BLaER1 (cell line): ENCODE data around the gene ARHGEF1.
A peak's percentile ranks its signal among the peaks of the same experiment; 100 is the strongest.

ENCODE experiments used
- H3K27ac ChIP-seq: shearing (Covaris generic); formaldehyde crosslinking; 2 replicates; pipeline ENCODE4 v1.8.1; 2022
- H3K27me3 ChIP-seq: shearing (Covaris generic); formaldehyde crosslinking; 2 replicates; pipeline ENCODE4 v1.8.1; 2022
- H3K36me3 ChIP-seq: shearing (Covaris generic); formaldehyde crosslinking; 2 replicates; pipeline ENCODE4 v1.8.1; 2022
- H3K4me1 ChIP-seq: shearing (Covaris generic); formaldehyde crosslinking; 2 replicates; pipeline ENCODE4 v1.8.1; 2022
- H3K4me2 ChIP-seq: shearing (Covaris generic); formaldehyde crosslinking; 2 replicates; pipeline ENCODE4 v1.8.1; 2022
- H3K4me3 ChIP-seq: shearing (Covaris generic); formaldehyde crosslinking; 2 replicates; pipeline ENCODE4 v1.8.1; 2022
- H3K9ac ChIP-seq: shearing (Covaris generic); formaldehyde crosslinking; 2 replicates; pipeline ENCODE4 v1.8.1; 2022
- H3K9me3 ChIP-seq: shearing (Covaris generic); formaldehyde crosslinking; 2 replicates; pipeline ENCODE4 v1.8.1; 2022
- H4K20me1 ChIP-seq: shearing (Covaris generic); formaldehyde crosslinking; 2 replicates; pipeline ENCODE4 v1.8.1; 2022
- Cebpa-rat ChIP-seq: shearing (Covaris generic); IDR thresholded peaks from 2 replicates; pipeline ENCODE4 v1.8.1; 2022

ARHGEF1 gene

DNA sequence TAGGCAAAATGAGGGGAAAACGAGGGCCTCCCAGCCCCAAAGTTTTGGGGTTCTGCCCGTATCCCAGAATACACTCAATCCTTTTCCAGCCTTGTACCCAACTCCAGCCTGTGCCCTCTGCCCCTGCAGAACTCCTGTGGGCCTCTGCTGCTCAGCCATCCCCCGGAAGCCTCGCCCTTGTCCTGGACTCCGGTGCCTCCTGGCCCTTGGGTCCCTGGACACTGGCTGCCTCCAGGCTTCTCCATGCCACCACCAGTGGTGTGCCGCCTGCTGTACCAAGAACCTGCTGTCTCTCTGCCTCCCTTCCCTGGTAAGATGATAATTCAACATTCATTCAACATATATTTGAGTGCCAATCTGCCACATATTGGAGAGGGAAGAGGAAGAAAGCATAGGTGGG lies 34.3 kb upstream of the ARHGEF1 start:
- Histone ChIP-seq H4K20me1 (no peaks in the 10 kb centered on the region), H3K4me2 (no peak overlapping the region), H3K36me3 (no peaks in the 10 kb centered on the region), H3K9me3 (peaks cover 10% of the 10 kb centered on the region; the same call in 1 of the 2 replicates), H3K27ac (no peak overlapping the region), H3K4me3 (no peak overlapping the region), H3K4me1 (no peaks in the 10 kb centered on the region), H3K27me3 (no peaks in the 10 kb centered on the region), H3K9ac (no peak overlapping the region)
- TF ChIP-seq Cebpa-rat, result no peak

DNA sequence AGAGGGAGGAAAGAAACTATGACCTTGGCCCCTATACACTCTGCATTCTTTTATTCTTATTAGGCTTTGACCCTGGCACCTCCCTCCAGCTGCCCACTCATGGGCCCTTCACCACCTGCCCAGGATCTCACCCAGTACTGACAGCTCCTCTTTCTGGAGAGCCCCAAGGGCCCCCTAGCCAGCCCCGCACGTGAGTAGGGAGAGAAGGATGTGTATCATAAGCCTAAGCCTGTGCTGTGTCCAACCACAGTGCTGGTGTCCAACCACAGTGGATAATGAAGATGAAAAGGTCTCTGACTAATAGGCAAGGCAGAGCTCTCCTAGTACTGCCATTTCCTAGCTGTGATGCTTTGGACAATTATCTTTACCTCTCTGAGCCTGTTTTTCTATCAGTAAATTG lies 33.9 kb upstream of the ARHGEF1 start:
- TF ChIP-seq Cebpa-rat, result no peak
- Histone ChIP-seq H3K4me1 (no peaks in the 10 kb centered on the region), H3K27ac (no peak overlapping the region), H3K36me3 (no peaks in the 10 kb centered on the region), H3K4me3 (no peak overlapping the region), H4K20me1 (no peaks in the 10 kb centered on the region), H3K27me3 (no peaks in the 10 kb centered on the region), H3K9me3 (peaks cover 8% of the 10 kb centered on the region; the same call in 1 of the 2 replicates), H3K4me2 (no peak overlapping the region), H3K9ac (no peak overlapping the region)

DNA sequence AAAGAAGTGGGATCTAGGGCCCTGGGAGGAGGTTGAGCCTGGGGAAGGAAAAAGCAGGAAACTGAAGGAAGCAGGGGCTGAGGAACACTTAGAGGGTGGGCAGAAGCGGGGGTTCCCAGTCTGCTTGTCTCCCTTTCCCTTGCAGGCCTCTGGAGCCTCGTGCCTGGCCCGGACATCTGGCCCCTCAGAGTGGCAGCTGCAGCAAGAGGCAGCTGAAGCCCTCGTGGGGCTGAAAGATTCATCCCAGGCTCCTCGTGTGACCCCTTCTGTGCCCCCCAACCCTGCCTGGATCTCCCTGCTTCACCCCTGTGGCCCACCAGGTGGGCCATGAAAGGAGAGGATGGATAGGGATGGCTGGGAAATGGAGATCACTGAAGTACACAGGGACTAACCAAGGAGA lies 32.6 kb upstream of the ARHGEF1 start:
- Histone ChIP-seq H3K27me3 (no peaks in the 10 kb centered on the region), H4K20me1 (no peaks in the 10 kb centered on the region), H3K4me2 (no peak overlapping the region), H3K4me1 (peaks cover 9% of the 10 kb centered on the region; the same call in 1 of the 2 replicates), H3K9ac (no peak overlapping the region), H3K27ac (no peak overlapping the region), H3K4me3 (no peak overlapping the region), H3K9me3 (no peaks in the 10 kb centered on the region), H3K36me3 (no peaks in the 10 kb centered on the region)
- TF ChIP-seq Cebpa-rat, result no peak

DNA sequence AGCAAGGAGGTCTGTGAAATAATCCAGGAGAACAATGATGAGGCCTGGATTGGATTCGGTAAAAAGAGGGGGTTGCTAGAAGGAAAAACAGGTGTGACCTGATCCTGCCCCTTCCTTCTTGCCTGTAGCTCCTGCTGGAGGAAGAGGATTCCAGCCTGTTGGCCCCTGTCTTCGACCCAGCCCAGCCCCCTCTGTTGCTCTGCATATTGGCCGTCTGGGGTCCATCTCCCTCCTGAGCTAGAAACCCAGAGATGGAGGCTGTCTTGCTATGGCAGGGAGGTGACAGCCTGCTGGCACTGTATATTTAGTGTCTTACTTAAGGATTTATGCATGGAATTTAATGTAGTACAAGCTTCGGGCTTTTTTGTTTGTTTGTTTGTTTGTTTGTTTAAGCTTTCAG lies 31.5 kb upstream of the ARHGEF1 start:
- no peak overlapping the region for H3K27ac ChIP-seq
- H3K4me3 ChIP-seq, result no peak overlapping the region
- H4K20me1 ChIP-seq, result no peaks in the 10 kb centered on the region
- no peaks in the 10 kb centered on the region for H3K27me3 ChIP-seq
- H3K36me3 ChIP-seq, result no peaks in the 10 kb centered on the region
- no peak overlapping the region for H3K4me2 ChIP-seq
- no peak for TF ChIP-seq Cebpa-rat
- peaks cover 9% of the 10 kb centered on the region; the same call in 1 of the 2 replicates for H3K4me1 ChIP-seq
- no peak overlapping the region for H3K9ac ChIP-seq
- H3K9me3 ChIP-seq, result no peaks in the 10 kb centered on the region

DNA sequence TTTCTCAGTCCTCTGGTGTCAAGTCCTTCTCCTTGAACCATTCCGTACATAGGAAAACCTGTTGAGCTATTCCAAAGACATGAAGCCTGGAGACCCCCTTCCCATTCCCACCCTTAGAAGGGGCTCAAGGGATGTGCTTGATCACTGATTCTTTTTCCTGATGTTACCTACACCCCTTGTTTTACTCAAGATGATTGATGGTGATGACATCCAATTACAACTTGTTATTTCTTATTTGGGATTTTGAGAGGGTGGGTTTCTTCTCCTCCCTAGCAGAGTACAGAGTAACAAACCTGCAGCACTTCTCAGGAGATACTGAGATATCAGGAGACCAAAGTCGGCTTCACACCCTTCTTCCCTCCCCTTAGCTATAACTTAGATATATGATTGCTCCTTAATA lies 29.6 kb upstream of the ARHGEF1 start:
- H3K27ac ChIP-seq, result no peak overlapping the region
- H3K9me3 ChIP-seq, result no peaks in the 10 kb centered on the region
- TF ChIP-seq Cebpa-rat, result no peak
- H3K4me3 ChIP-seq, result no peak overlapping the region
- H3K36me3 ChIP-seq, result no peaks in the 10 kb centered on the region
- peaks cover 21% of the 10 kb centered on the region for H3K4me1 ChIP-seq
- H3K27me3 ChIP-seq, result no peaks in the 10 kb centered on the region
- no peak overlapping the region for H3K9ac ChIP-seq
- no peak overlapping the region for H3K4me2 ChIP-seq
- H4K20me1 ChIP-seq, result no peaks in the 10 kb centered on the region

DNA sequence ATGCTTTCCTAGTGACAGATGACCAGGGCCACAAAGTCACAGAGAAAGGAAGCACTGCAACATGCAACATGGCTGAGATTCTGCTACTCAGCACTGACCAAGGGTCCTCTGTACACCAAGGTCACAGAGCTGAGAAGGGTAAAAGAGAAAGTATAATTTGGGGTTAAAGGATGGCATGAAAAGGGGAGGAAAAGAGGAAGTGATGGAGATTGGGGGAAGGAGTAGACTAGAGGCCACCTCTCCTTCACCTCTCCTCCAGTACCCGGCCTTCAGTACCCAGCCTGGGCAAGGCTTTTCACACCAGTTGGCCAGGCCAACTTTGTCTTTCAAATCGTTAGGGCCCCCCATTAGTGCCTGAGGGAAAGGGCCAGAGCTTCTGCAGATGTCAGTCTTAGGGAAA lies 29.2 kb upstream of the ARHGEF1 start:
- H3K27me3 ChIP-seq, result no peaks in the 10 kb centered on the region
- no peaks in the 10 kb centered on the region for H3K36me3 ChIP-seq
- no peaks in the 10 kb centered on the region for H4K20me1 ChIP-seq
- no peak overlapping the region for H3K27ac ChIP-seq
- no peak overlapping the region for H3K4me2 ChIP-seq
- H3K9me3 ChIP-seq, result no peaks in the 10 kb centered on the region
- H3K4me1 ChIP-seq, result peaks cover 25% of the 10 kb centered on the region
- H3K9ac ChIP-seq, result no peak overlapping the region
- no peak overlapping the region for H3K4me3 ChIP-seq
- TF ChIP-seq Cebpa-rat, result no peak

DNA sequence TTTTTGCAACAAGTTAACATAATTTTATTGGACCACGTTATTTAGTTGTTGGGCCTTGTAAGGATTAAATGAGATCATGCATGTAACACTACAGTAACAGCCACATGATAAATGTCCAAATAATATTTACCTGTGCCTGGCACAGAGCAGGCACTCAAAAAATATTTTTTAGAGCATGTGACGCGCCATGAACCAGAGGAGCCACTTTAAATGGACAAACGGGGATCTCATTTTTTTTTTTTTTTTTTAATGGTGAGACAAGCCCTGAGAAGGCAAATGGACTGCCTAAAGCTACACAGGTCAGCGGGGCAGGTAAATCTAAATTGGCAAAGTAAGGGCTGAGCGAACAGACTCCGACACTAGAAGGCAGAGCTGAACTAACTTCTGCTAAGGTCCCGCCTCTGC lies 23.8 kb upstream of the ARHGEF1 start:
- peaks cover 65% of the 10 kb centered on the region for H3K4me1 ChIP-seq
- H3K27me3 ChIP-seq, result no peaks in the 10 kb centered on the region
- H3K36me3 ChIP-seq, result peaks cover 37% of the 10 kb centered on the region
- no peaks in the 10 kb centered on the region for H3K9me3 ChIP-seq
- H4K20me1 ChIP-seq, result peaks cover 36% of the 10 kb centered on the region
- H3K4me3 ChIP-seq, result peak overlapping the region; percentile 98
- no peak for TF ChIP-seq Cebpa-rat
- peak overlapping the region; percentile 70 for H3K4me2 ChIP-seq
- peak overlapping the region; percentile 100; the same call in 1 of the 2 replicates for H3K9ac ChIP-seq
- H3K27ac ChIP-seq, result peak overlapping the region; percentile 27; the same call in 1 of the 2 replicates

DNA sequence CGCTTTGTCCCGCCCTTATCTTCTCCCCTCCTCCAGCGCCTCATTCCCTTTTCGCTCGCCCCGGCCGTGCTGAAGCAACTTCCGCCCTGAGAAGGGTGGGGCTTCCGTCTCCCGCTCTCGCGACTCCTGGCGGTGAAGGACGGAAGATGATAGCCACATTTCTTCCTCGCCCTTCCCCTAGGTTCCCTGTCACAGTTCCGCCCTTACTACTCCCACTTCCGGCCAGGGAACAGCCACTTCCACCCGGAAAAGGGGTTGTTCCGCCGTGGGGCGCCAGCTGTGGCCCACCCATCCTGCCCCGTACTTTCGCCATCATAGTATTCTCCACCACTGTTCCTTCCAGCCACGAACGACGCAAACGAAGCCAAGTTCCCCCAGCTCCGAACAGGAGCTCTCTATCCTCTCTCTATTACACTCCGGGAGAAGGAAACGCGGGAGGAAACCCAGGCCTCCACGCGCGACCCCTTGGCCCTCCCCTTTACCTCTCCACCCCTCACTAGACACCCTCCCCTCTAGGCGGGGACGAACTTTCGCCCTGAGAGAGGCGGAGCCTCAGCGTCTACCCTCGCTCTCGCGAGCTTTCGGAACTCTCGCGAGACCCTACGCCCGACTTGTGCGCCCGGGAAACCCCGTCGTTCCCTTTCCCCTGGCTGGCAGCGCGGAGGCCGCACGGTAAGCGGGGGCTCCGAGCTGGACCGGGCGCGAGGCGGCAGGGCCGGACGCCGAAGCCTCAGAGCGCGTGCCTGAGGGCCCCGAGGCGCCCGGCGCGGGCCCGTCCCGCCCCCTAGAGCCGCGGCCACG lies 23.2 kb upstream of the ARHGEF1 start, which contains the start of gene RPS19:
Gene RPS19, plus strand, starts transcription at position 638 of the 801 bp plus-strand sequence. CDS start 520 bp downstream, outside the sequence.
- peak within 1 kb of the TSS; percentile 98 for H3K4me3 ChIP-seq

DNA sequence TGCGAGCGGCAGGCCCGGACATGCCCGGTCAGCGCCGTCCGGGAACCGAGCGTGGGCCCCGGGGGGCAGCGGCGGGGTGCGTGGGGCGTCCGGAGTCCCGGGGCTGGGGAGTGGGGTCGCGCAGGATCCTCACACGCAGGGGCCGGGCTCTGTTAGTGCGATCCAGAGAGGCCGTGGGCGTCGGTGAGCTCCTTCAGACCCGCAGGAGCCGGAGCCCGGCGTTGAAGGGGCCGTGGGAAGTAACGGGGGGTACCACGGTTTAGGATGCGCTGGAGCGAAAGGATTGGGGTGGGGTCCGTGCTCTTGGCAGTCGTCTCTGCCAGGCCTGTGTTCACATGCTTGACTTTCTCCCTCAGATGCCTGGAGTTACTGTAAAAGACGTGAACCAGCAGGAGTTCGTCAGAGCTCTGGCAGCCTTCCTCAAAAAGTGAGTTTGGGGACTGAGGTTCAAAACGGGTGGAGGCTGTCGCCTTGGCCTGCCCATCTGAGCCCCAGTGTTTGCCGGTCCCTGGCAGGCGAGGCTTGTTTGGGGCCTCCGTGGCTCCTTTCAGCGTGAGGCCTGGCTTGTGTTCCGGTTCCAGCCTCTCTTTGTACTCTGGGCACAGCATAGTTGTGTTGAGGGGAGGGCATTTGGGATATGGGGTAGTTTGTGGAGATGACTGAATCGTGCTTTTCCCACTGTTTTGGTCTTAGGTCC lies 22.4 kb upstream of the ARHGEF1 start:
- H3K4me1 ChIP-seq, result peaks cover 70% of the 10 kb centered on the region
- peak overlapping the region; percentile 100 for H3K9ac ChIP-seq
- peak overlapping the region; percentile 98 for H3K4me3 ChIP-seq
- H3K27ac ChIP-seq, result peak overlapping the region; percentile 100
- peaks cover 50% of the 10 kb centered on the region for H3K36me3 ChIP-seq
- no peaks in the 10 kb centered on the region for H3K27me3 ChIP-seq
- TF ChIP-seq Cebpa-rat, result no peak
- H3K4me2 ChIP-seq, result peak overlapping the region; percentile 99
- peaks cover 49% of the 10 kb centered on the region for H4K20me1 ChIP-seq
- no peaks in the 10 kb centered on the region for H3K9me3 ChIP-seq

More for the DNA sequence above, 23.2 kb upstream of the ARHGEF1 start, which contains the start of gene RPS19:
- Histone ChIP-seq H3K4me1 (peaks cover 66% of the 10 kb centered on the region), H3K27ac (peak within 1 kb of the TSS; percentile 100), H3K9me3 (no peaks in the 10 kb centered on the region), H3K36me3 (peaks cover 43% of the 10 kb centered on the region), H3K4me2 (peak within 1 kb of the TSS; percentile 99), H4K20me1 (peaks cover 42% of the 10 kb centered on the region), H3K9ac (peak within 1 kb of the TSS; percentile 100), H3K27me3 (no peaks in the 10 kb centered on the region)
- no peak for TF ChIP-seq Cebpa-rat

DNA sequence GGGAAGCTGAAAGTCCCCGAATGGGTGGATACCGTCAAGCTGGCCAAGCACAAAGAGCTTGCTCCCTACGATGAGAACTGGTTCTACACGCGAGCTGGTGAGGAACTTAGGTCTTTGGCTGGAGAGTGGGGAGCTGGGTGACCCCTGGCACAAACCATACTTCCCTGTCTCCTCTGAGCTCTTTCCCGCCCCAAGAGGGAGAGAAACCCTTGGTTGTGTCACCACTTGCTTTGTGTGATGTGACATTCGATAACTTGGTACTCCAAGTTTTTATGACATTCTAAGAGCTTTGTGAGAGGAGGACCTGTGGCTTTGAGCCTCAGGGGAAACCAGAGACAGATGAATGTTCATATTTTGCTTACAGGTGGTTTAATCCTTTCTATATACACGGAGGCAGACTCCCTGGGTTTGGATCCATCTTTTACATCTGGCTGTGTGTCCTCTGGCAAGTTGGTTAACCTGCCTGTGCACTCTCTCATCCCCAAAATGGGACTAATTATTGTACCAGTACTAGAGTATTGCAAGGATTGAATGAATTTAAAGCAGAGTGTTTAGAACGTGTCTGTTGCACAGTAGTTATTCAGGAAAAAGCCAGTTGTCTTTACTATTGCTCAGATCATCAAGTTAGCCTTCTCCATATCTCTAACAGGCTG lies 21.7 kb upstream of the ARHGEF1 start:
- peaks cover 56% of the 10 kb centered on the region for H4K20me1 ChIP-seq

More for the DNA sequence above, 21.7 kb upstream of the ARHGEF1 start:
- H3K9me3 ChIP-seq, result no peaks in the 10 kb centered on the region
- peak overlapping the region; percentile 99 for H3K4me2 ChIP-seq
- peak overlapping the region; percentile 100 for H3K27ac ChIP-seq
- peak overlapping the region; percentile 98 for H3K4me3 ChIP-seq
- H3K27me3 ChIP-seq, result no peaks in the 10 kb centered on the region
- H3K36me3 ChIP-seq, result peaks cover 57% of the 10 kb centered on the region
- H3K4me1 ChIP-seq, result peaks cover 77% of the 10 kb centered on the region
- H3K9ac ChIP-seq, result peak overlapping the region; percentile 100
- TF ChIP-seq Cebpa-rat, result no peak
